IMR-90 (cell line): ENCODE data around the gene SERPINC1. TPM values are rescaled to one million over a fixed set of nuclear protein-coding genes. Genes with fewer than 3 reads are reported as not detected.

Experiments used
- ATAC-seq: fragments of 200-7000 bp; cut with Tn5 transposase; 2 replicates; pipeline ENCODE4 v1.9.1; 2020; ENCODE audit warnings: low read depth, mild to moderate bottlenecking, moderate library complexity
- BruUV-seq: library from RNA; stranded (reverse); fragments of 400-500 nt; replicated peaks from 2 replicates; lab custom pipeline; 2021; lab: Mats Ljungman, UMichigan
- CTCF ChIA-PET: fragments of 300-600 bp; formaldehyde crosslinking; extraction: SDS; loops from one replicate; lab custom pipeline; 2021; ENCODE audit warnings: antibody characterized with exemption; lab: Yijun Ruan, JAX
- POLR2A ChIA-PET: fragments of 300-600 bp; sonication (Branson Sonifier 250); formaldehyde crosslinking; loops from one replicate; lab custom pipeline; 2022; ENCODE audit warnings: antibody characterized with exemption; ENCODE audit not compliant: unreplicated experiment; lab: Charles Lee
- DNase-seq: peaks from one replicate; pipeline ENCODE4 v3.0.0; 2013
- H2AFZ ChIP-seq: replicated peaks from 2 replicates; pipeline ENCODE3; 2013; ENCODE audit warnings: low read length, mild to moderate bottlenecking; ENCODE audit not compliant: poor library complexity
- H2AK5ac ChIP-seq: 2 replicates; pipeline ENCODE4 v1.6.1; 2013; ENCODE audit warnings: low read depth, low read length, inconsistent platforms
- H2AK9ac ChIP-seq: replicated peaks from 2 replicates; pipeline ENCODE3; 2013; ENCODE audit warnings: mild to moderate bottlenecking, low read depth, low read length, moderate library complexity; ENCODE audit not compliant: poor library complexity
- H2BK120ac ChIP-seq: 2 replicates; pipeline ENCODE4 v1.6.1; 2013; ENCODE audit warnings: low read depth, low read length, inconsistent platforms
- H2BK15ac ChIP-seq: 3 replicates; pipeline ENCODE4 v1.6.1; 2013; ENCODE audit warnings: low read depth, low read length, inconsistent platforms
- H2BK20ac ChIP-seq: 2 replicates; pipeline ENCODE4 v1.6.1; 2013; ENCODE audit warnings: low read depth, mild to moderate bottlenecking, inconsistent platforms, low read length, moderate library complexity
- H2BK5ac ChIP-seq: 2 replicates; pipeline ENCODE4 v1.6.1; 2013; ENCODE audit warnings: mild to moderate bottlenecking, low read depth, low read length, inconsistent platforms; ENCODE audit not compliant: poor library complexity, severe bottlenecking
- H3K14ac ChIP-seq: replicated peaks from 2 replicates; pipeline ENCODE4 v1.6.1; 2013; ENCODE audit warnings: low read depth, low read length, inconsistent platforms
- H3K18ac ChIP-seq: 2 replicates; pipeline ENCODE4 v1.6.1; 2013; ENCODE audit warnings: low read depth, low read length, control low read depth
- H3K23ac ChIP-seq: 2 replicates; pipeline ENCODE4 v1.6.1; 2013; ENCODE audit warnings: low read depth, low read length, inconsistent platforms
- H3K27ac ChIP-seq: 2 replicates; pipeline ENCODE4 v1.5.1; 2013; ENCODE audit warnings: mild to moderate bottlenecking, control low read depth, low read length; ENCODE audit not compliant: insufficient read depth
- H3K27me3 ChIP-seq: 2 replicates; pipeline ENCODE4 v1.6.1; 2013; ENCODE audit warnings: low read length; ENCODE audit not compliant: control insufficient read depth, insufficient read depth
- H3K36me3 ChIP-seq: 2 replicates; pipeline ENCODE4 v1.6.1; 2013; ENCODE audit warnings: low read length, mixed read lengths; ENCODE audit not compliant: control insufficient read depth, insufficient read depth
- H3K4ac ChIP-seq: 2 replicates; pipeline ENCODE4 v1.6.1; 2013; ENCODE audit warnings: low read depth, low read length, inconsistent platforms
- H3K4me1 ChIP-seq: 2 replicates; pipeline ENCODE4 v1.6.1; 2013; ENCODE audit warnings: low read length, mixed read lengths; ENCODE audit not compliant: control insufficient read depth, insufficient read depth
- H3K4me2 ChIP-seq: 2 replicates; pipeline ENCODE4 v1.6.1; 2013; ENCODE audit warnings: low read depth, mild to moderate bottlenecking, control low read depth, low read length, moderate library complexity
- H3K4me3 ChIP-seq: 2 replicates; pipeline ENCODE4 v1.5.1; 2013; ENCODE audit warnings: low read depth, mild to moderate bottlenecking, control low read depth, low read length, moderate library complexity; ENCODE audit not compliant: insufficient read depth
- H3K56ac ChIP-seq: 2 replicates; pipeline ENCODE4 v1.6.1; 2013; ENCODE audit warnings: low read length, inconsistent platforms; ENCODE audit not compliant: insufficient read depth; ENCODE audit errors: extremely low read depth
- H3K79me1 ChIP-seq, 2 experiments: 2 replicates each; pipeline ENCODE4 v1.6.1; 2013; ENCODE audit warnings: low read length in 2 of 2, inconsistent platforms in 1 of 2, low read depth in 1 of 2
- H3K9ac ChIP-seq: 2 replicates; pipeline ENCODE4 v1.6.1; 2013; ENCODE audit warnings: low read depth, low read length, control low read depth
- H3K9me1 ChIP-seq: 2 replicates; pipeline ENCODE4 v1.6.1; 2013; ENCODE audit warnings: low read length, inconsistent platforms; ENCODE audit not compliant: insufficient read depth
- H3K9me3 ChIP-seq: 2 replicates; pipeline ENCODE4 v1.6.1; 2013; ENCODE audit warnings: low read length; ENCODE audit not compliant: control insufficient read depth, insufficient read depth
- H4K20me1 ChIP-seq: 2 replicates; pipeline ENCODE4 v1.6.1; 2013; ENCODE audit warnings: low read length, inconsistent platforms; ENCODE audit not compliant: insufficient read depth
- H4K5ac ChIP-seq: 2 replicates; pipeline ENCODE4 v1.6.1; 2013; ENCODE audit warnings: mild to moderate bottlenecking, low read depth, low read length, control low read depth
- H4K8ac ChIP-seq, 2 experiments: 2 replicates each; pipeline ENCODE4 v1.6.1; 2013; ENCODE audit warnings: low read depth in 2 of 2, low read length in 2 of 2, control low read depth in 1 of 2, inconsistent platforms in 1 of 2
- H4K91ac ChIP-seq: 2 replicates; pipeline ENCODE4 v1.6.1; 2013; ENCODE audit warnings: low read depth, low read length, inconsistent platforms; ENCODE audit not compliant: insufficient read depth
- CEBPB ChIP-seq: IDR thresholded peaks from 2 replicates; pipeline ENCODE4 v1.6.1; 2012; ENCODE audit warnings: low read depth, low read length, improper control_type of control experiment
- CHD1 ChIP-seq: IDR thresholded peaks from 2 replicates; pipeline ENCODE4 v1.6.1; 2012; ENCODE audit warnings: low read depth, low read length, improper control_type of control experiment
- MXI1 ChIP-seq: IDR thresholded peaks from 2 replicates; pipeline ENCODE4 v1.6.1; 2012; ENCODE audit warnings: low read depth, mild to moderate bottlenecking, low read length, moderate library complexity, borderline replicate concordance
- NFE2L2 ChIP-seq: fragments of 150-350 bp; IDR thresholded peaks from 2 replicates; pipeline ENCODE4 v1.6.1; 2016; ENCODE audit warnings: low read depth, mild to moderate bottlenecking, low read length
- RAD21 ChIP-seq: IDR thresholded peaks from 2 replicates; pipeline ENCODE4 v1.6.1; 2012; ENCODE audit warnings: low read length, improper control_type of control experiment
- RCOR1 ChIP-seq: IDR thresholded peaks from 2 replicates; pipeline ENCODE4 v1.6.1; 2012; ENCODE audit warnings: mild to moderate bottlenecking, low read length, improper control_type of control experiment; ENCODE audit not compliant: insufficient replicate concordance
- SMC3 ChIP-seq: fragments of 150-350 bp; IDR thresholded peaks from 2 replicates; pipeline ENCODE4 v1.6.1; 2016; ENCODE audit warnings: low read depth, mild to moderate bottlenecking, antibody characterized with exemption, low read length, moderate library complexity
- USF2 ChIP-seq: fragments of 150-350 bp; IDR thresholded peaks from 2 replicates; pipeline ENCODE4 v1.6.1; 2017; ENCODE audit warnings: mild to moderate bottlenecking, antibody characterized with exemption, low read length, low read depth
- WGBS, 2 experiments: methylation state at CpG; one replicate each; pipeline versions ENCODE4 v1.1.5 to v1.1.7; 2013; ENCODE audit warnings: missing lambda C conversion rate in 2 of 2; ENCODE audit not compliant: insufficient read length in 1 of 2; ENCODE audit errors: extremely low coverage in 2 of 2; 5-methylcytosine and 5-hydroxymethylcytosine counted together
- dilution Hi-C: fragments of 300-500 bp; cut with HindIII; formaldehyde crosslinking; loops from one replicate; pipeline ENCODE4 v1.14.3; 2018; ENCODE audit warnings: low sequenced_read_pairs; ENCODE audit not compliant: unreplicated experiment
- in situ Hi-C: fragments of 300-500 bp; cut with MboI; formaldehyde crosslinking; loops from 3 replicates; pipeline ENCODE4 v1.14.3; 2019; ENCODE audit warnings: low sequenced_read_pairs, inconsistent platforms, mixed read lengths
- intact Hi-C: fragments of 100-400 bp; cut with micrococcal nuclease; formaldehyde crosslinking; loops from 2 replicates; pipeline ENCODE4 v1.10.0; 2022
- polyA plus RNA-seq, 3 experiments: library from polyadenylated mRNA; depleted of rRNA; stranded (reverse); fragments of >200 nt; gene quantifications; 2 replicates each; pipeline ENCODE4 v1.2.3, GENCODE V29; 2012; ENCODE audit warnings: low replicate concordance in 1 of 3
- total RNA-seq: library from RNA; depleted of rRNA; stranded (reverse); fragments of >200 nt; gene quantifications from 2 replicates; pipeline ENCODE4 v1.2.3, GENCODE V29; 2012

SERPINC1 gene
- total and polyA plus RNA-seq, 2 of the 4 experiments (the other 2 are of a cell fraction): not detected

- Histone ChIP-seq H2AFZ (no peak overlapping the region), H3K4me3 (no peak overlapping the region), H2BK20ac (no peak overlapping the region), H2AK5ac (no peak overlapping the region), H3K9ac (no peak overlapping the region), H3K4me1 (no peaks in the 10 kb centered on the region), H3K18ac (no peak overlapping the region), H3K79me1 (peaks cover 0 to 4% of the 10 kb centered on the region in 2 experiments; a peak in 1 of 4 replicates), H3K4me2 (no peak overlapping the region), H3K27me3 (no peaks in the 10 kb centered on the region), H3K27ac (no peak overlapping the region), H4K5ac (no peak overlapping the region), H3K9me3 (no peaks in the 10 kb centered on the region), H4K20me1 (no peaks in the 10 kb centered on the region), H3K56ac (no peak overlapping the region), H2BK5ac (no peak overlapping the region), H3K4ac (no peak overlapping the region), H3K14ac (no peak overlapping the region), H2BK15ac (no peak overlapping the region), H2BK120ac (no peak overlapping the region), H4K8ac (no peak overlapping the region), H4K91ac (no peak overlapping the region), H3K9me1 (no peaks in the 10 kb centered on the region), H2AK9ac (no peak overlapping the region), H3K23ac (no peak overlapping the region), H3K36me3 (peaks cover 2% of the 10 kb centered on the region; the same call in 1 of the 2 replicates)
- no peak for ATAC-seq
- dilution Hi-C loops: no loop called here
- no CpG with 5 or more reads among the region's 1 CpG for WGBS, 2 experiments
- DNase-seq: no peak
- CTCF ChIA-PET: no interaction called here
- BruUV-seq: no TSS peak
- TF ChIP-seq MXI1 (no peak), CEBPB (no peak), CHD1 (no peak), USF2 (no peak), NFE2L2 (no peak), RAD21 (no peak), RCOR1 (no peak), SMC3 (no peak)
- in situ Hi-C loops: no loop called here
- intact Hi-C loops: no loop called here
- POLR2A ChIA-PET: no interaction called here
Observed at GRCh38 chr1:173893611-173894010, 23.5 kb downstream of the SERPINC1 start.
